Measurements from ENCODE around the gene CNDP2.

The CNDP2 gene

GRCh38 chr18:74495581-74496507, at the start of gene CNDP2:
CNDP2 (plus strand) TSS chr18:74496363; CDS start chr18:74499974, 3,611 bp downstream.
- DNase-seq (ENCODE audit: low read depth) = peak; percentile 99

- no peak for DNase-seq (ENCODE audit: low read depth)
Observed at GRCh38 chr18:74446631-74447403, 49.3 kb upstream of the CNDP2 start.

GRCh38 chr18:74447404-74448152, 48.6 kb upstream of the CNDP2 start:
- no peak for DNase-seq (ENCODE audit: low read depth)

GRCh38 chr18:74450626-74451025, 45.5 kb upstream of the CNDP2 start:
- no peak for DNase-seq (ENCODE audit: low read depth)

DNA sequence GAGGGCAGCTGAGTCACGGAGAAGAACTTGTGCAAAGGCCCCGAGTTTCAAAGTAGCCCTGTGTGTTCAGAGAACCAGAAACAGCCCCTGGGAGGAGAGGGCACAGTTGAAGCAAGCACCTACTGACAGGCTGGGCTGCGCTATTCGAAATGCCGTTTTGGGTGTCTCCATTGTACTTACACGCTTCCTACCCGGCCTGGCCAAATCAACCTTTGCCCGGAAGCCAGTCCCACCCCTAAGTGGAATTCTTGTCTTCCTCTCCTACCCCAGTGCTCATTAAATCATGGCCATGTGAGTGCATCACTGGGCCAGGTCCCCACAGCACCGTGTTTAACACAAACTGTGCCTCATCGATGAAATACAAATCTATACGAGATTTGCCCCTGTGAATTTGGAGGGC, 45.0 kb upstream of the CNDP2 start:
- no peak for DNase-seq (ENCODE audit: low read depth)

DNA sequence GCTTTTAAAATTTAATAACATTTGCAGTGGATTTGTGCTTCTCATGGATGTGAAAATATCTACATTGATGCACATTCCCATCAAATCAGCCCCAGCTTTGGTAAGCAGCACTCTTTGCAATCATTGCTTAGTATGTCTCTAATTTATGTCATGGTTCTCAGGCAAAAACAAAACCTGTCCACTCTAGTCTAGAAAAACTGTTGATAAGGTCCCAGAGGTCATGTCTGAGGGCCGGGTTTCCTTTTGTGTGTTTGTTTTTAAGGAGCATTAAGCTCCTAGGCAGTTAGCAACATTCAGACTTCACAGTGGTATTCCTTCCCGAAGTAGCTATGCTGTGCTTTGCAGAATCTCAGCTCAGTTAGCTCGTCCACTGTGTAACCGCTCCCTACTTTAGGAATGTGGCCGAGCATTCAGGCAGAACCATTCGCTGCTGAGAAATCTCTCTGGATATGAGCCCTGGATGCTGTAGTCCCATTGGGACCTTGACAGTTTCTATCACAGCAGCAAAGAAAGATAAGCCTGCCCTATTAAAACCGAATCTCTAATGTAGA, 43.1 kb upstream of the CNDP2 start:
- no peak for DNase-seq (ENCODE audit: low read depth)

DNA sequence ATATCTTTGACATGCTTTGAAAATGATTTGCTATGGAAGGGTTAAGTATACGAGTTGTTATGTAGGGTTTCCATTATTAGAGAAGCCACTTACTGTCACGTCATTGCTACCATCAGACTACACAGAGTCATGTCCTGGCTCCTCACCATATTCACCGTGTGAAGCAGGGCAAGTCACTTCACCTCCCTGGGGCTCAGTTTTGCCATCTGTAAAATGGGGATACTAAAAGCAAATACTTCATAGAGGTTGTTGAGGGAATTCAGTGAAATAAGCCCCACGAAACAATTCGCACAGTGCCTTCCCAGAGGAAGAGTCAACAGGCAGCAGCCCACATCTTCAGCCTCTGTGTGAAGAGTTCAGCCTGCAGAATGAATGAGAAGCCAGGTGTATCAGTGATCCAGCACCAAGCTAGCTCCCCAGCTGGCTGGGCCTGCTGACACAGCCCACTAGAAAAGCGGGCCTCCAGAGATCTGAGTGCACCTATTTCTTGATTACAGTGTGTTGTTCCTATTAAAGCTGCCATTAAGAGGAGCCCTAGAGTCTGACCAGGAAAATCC, 42.4 kb upstream of the CNDP2 start:
- no peak for DNase-seq (ENCODE audit: low read depth)

GRCh38 chr18:74454279-74454751, 41.8 kb upstream of the CNDP2 start:
- DNase-seq (ENCODE audit: low read depth) = no peak

GRCh38 chr18:74455386-74455785, 40.8 kb upstream of the CNDP2 start:
- DNase-seq (ENCODE audit: low read depth) = no peak

GRCh38 chr18:74456017-74456348, 40.2 kb upstream of the CNDP2 start:
- DNase-seq (ENCODE audit: low read depth) = no peak

DNA sequence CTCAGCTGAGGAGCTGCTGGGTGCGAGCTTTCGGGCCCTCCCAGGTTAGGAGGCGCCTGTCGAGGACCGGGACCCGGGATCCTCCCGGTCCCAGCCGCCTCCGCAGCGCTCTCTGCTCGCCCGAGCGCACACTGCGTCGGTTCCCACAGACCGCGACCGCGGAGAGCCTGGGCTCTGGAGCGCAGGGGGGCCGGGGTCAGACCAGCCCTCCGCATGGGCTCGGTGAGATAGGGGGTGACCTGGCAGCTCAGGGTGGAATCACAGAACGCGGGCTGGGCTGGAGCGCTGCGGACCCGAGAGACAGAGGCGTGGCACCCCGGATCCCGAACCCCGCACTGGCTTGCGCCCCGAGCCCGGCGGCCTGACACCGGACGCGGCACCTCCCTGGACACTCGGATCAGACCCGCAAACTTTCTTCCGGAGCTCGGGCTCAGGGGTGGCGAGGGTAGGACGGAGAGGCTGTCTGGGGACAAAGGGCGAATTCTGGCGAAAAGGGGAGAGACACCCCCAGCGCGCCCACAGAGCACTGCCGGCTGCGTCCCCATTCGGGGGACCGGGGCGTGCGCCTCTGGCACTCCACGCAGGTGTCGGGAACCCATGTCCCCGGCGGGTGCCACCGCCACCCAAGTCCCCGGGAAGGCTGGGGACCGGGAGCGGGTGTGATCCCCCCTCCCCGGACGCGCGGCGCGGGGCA, 39.7 kb upstream of the CNDP2 start:
- no peak for DNase-seq (ENCODE audit: low read depth)

DNA sequence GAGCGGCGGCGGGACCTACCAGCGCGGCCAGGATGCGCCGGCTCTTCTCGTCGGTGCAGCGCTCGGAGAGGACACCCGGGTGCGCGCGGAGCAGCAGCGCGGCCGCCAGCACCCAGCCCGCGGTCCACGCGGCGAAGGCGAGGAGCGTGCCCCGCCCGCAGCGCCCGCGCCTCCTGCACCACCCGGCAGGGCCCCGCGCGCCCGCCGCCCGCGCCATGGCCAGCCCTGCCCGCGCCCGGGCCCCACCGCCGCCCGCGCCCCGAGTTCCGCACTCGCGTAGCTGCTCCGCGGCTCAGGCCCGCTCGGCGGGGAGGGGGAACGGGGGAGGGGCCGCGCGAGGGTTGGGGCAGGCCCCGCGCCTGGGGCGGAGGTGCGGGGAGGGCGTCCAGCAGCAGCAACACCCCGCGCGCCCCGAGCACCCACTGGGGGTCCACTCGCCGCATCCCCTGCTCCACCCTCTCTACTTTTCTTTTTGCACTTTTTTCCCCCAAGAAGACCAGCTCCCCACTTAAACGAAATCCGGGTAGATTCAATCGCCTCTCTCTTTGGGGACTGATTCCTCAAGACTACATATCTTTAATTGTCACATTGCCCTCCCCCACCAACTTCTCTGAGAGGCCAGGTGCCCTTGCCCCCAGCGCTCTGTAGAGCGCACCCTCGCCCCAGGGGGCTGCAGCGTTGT, 39.0 kb upstream of the CNDP2 start, which contains the start of gene DIPK1C:
DIPK1C (minus strand) TSS at position 266 of the 682 bp plus-strand sequence; CDS start at position 217, 49 bp downstream.
- DNase-seq (ENCODE audit: low read depth) = no peak

GRCh38 chr18:74457725-74458421, 38.3 kb upstream of the CNDP2 start:
- DNase-seq (ENCODE audit: low read depth) = no peak

DNA sequence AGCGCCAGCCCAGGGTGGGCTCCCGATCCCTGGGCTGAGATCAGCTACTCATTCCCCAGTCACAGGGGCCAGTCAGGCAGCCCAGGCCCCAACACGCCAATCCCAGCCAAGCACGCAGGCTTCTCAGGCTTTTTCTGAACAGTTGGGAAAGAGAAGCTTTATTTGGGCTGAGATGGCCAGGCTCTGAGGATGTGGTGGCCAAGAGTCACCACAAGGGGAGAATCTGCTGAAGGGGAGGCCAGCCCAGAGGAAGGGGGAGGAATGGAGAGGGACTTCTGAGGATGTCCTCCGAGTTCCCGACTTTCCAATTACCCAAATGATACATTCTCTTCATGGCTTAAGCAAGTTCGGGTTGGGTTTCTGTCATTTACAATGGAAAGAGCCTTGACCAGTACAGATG, 36.3 kb upstream of the CNDP2 start:
- no peak for DNase-seq (ENCODE audit: low read depth)

GRCh38 chr18:74460825-74461224, 35.3 kb upstream of the CNDP2 start:
- no peak for DNase-seq (ENCODE audit: low read depth)

DNA sequence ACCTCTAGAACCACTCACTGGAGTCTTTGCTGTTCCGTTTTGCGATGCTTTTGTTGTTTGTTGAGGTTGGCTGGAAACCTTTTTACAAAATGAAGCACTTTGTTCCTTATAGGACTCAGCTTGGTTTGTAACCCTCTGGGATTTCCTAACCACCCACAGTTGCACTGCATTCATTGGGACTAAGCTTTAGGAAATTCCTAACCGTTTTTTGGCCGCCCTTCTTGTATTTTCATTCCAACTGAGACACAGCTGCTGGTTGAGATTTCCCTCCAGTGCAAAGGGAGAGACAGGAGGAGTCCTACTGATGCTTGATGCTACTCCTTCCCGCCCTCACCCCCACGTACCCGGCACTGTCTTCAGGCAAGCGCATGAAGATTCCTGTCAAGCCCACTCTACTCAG, 32.9 kb upstream of the CNDP2 start:
- DNase-seq (ENCODE audit: low read depth) = no peak

DNA sequence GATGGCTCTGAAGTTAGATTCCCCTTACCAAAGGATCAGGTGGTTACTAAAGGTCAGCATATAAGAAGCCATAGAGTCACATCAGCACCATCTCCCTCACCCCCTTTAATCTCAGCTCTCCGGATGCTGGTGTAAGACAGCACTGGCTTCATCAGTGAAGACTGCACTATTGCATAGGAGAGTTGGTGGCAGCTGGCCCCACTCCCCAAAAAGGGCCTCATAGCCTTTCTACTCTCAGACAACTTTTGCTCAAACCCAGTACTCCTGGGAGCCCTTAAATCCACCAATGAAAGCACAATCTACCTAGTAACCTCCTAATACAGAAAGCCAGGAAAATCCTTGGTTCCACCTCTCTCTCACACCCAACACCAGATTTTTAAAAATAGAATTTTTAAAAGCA, 32.2 kb upstream of the CNDP2 start:
- DNase-seq (ENCODE audit: low read depth) = no peak

DNA sequence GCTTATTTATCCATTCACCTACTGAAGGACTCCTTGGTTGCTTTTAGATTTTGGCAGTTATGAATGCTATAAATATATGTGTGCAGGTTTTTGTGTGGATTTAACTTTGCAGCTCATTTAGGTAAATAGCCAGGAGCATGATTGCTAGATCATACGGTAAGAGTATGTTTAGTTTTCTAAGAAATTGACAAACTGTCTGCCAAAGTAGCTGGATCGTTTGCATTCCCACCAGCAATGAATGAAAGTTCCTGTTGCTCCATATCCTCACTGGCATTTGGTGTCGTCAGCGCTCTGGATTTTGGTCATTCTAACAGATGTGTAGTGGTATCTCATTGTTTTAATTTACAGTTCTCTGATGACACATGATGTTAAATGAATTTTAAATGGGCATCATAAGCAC, 30.4 kb upstream of the CNDP2 start:
- DNase-seq (ENCODE audit: low read depth) = no peak

DNA sequence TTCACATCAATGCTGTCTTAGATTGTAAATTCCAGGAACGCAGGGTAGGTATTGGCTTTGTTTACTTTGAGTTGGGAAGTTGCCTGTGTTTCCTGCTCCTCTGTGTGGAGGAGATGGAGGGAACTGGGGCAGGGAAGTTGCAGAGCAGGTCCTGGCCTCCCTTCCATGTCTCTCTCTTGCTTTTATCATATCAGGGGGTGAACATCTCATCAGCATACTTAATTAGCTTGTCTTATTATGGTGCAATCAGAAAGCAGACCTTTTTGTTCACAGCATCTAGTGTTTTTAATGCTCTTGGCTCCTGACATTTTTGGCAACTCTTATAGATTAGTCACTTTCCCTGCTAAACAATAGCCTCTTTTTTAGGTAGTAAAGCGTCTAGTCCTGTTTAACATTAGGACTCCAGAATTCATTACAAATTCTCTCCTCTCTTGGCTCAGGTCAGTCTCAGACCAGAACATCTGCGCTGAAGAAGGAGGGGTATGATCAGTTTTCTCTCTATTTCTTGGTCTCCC, 27.6 kb upstream of the CNDP2 start:
- no peak for DNase-seq (ENCODE audit: low read depth)

GRCh38 chr18:74472312-74472711, 23.9 kb upstream of the CNDP2 start:
- no peak for DNase-seq (ENCODE audit: low read depth)
